DND-41 (cell line): ENCODE data around the gene JAZF1.

Experiments used
- ATAC-seq: fragments of 200-7000 bp; cut with Tn5 transposase; 3 replicates; pipeline ENCODE4 v1.9.1; 2021; ENCODE audit warnings: low read depth; ENCODE audit not compliant: insufficient read depth
- DNase-seq: peaks from one replicate; pipeline ENCODE4 v3.0.0-alpha.2; 2020
- H2AFZ ChIP-seq: 2 replicates; pipeline ENCODE4 v1.6.0; 2012; ENCODE audit warnings: low read depth, low read length
- H3K27ac ChIP-seq: 2 replicates; pipeline ENCODE4 v1.5.1; 2012; ENCODE audit warnings: low read length, inconsistent platforms
- H3K27me3 ChIP-seq: fragments of 200-600 bp; sonication (generic); 2 replicates; pipeline ENCODE4 v1.6.0; 2012; ENCODE audit warnings: low read length, mild to moderate bottlenecking, inconsistent platforms; ENCODE audit not compliant: insufficient read depth, poor library complexity
- H3K36me3 ChIP-seq: 2 replicates; pipeline ENCODE4 v1.5.1; 2012; ENCODE audit warnings: low read length, inconsistent platforms; ENCODE audit not compliant: insufficient read depth
- H3K4me1 ChIP-seq: 2 replicates; pipeline ENCODE4 v1.5.1; 2012; ENCODE audit warnings: mild to moderate bottlenecking, low read length; ENCODE audit not compliant: insufficient read depth
- H3K4me2 ChIP-seq: 2 replicates; pipeline ENCODE4 v1.6.0; 2012; ENCODE audit warnings: mild to moderate bottlenecking, moderate library complexity, low read length, inconsistent platforms; ENCODE audit not compliant: insufficient read depth
- H3K4me3 ChIP-seq, 2 experiments: fragments of 200-600 bp in 1 of 2; shearing (Covaris generic) in 1 of 2; 2 replicates each; pipeline ENCODE4 v1.5.1; 2012 to 2016; ENCODE audit warnings: inconsistent platforms in 2 of 2, low read length in 2 of 2, mild to moderate bottlenecking in 2 of 2, low read depth in 1 of 2, moderate library complexity in 1 of 2
- H3K79me2 ChIP-seq: 2 replicates; pipeline ENCODE4 v1.6.0; 2012; ENCODE audit warnings: low read length, inconsistent platforms; ENCODE audit not compliant: insufficient read depth
- H3K9ac ChIP-seq: 2 replicates; pipeline ENCODE4 v1.6.0; 2012; ENCODE audit warnings: low read depth, mild to moderate bottlenecking, inconsistent platforms, low read length, moderate library complexity
- H3K9me3 ChIP-seq: 2 replicates; pipeline ENCODE4 v1.5.1; 2012; ENCODE audit warnings: low read length, moderate library complexity, mild to moderate bottlenecking, inconsistent platforms; ENCODE audit not compliant: insufficient read depth, severe bottlenecking
- H4K20me1 ChIP-seq: 2 replicates; pipeline ENCODE4 v1.6.0; 2012; ENCODE audit warnings: low read length; ENCODE audit not compliant: insufficient read depth
- EZH2 ChIP-seq: IDR thresholded peaks from 3 replicates; pipeline ENCODE4 v1.6.1; 2012; ENCODE audit warnings: borderline replicate concordance, low read depth, mild to moderate bottlenecking, moderate library complexity, low read length, inconsistent platforms; ENCODE audit not compliant: severe bottlenecking
- TF ChIP-seq, protein P1 (sequence below): IDR thresholded peaks from 2 replicates; pipeline ENCODE4 v1.5.1; 2012; ENCODE audit warnings: borderline replicate concordance, low read length, moderate library complexity, mild to moderate bottlenecking; ENCODE audit not compliant: poor library complexity, severe bottlenecking; ENCODE audit errors: extremely low read depth

The JAZF1 gene

DNA sequence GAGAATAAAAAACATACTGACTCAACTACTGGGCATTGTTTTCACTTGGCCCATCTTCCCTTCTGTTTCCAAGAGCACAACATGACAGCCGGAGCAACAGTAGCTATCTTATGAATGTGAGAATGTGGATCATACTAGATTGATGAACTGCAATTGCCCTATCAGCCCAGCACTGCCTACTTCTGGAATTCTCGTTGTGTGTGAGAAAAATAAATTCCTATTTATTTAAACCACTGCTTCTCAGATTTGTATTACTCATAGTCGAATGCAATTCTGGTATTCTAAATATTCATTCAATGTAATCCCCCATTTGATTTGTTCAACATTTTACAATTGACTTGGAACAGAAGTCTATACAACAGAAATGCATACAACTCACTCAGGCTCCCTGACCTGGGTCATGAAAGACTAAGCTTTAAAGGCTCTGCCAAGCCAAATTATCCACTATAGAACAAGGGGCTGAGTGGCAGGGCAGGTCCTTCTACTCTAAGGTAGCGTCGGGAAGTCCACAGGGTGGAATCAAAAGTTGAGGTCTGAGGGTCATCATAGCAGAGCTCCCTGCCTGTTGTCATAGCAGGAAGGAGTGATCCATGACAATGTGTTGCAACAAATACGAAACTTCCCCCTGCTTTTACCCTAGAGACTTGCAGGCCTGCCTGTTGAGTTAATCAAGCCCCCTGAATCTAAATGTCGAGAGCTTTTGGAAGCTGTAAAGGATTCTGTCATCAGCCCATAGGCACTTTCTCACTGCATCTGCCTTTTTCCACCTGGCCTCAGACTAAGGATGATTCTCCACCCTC is 12.4 kb upstream of the JAZF1 start:
- no peak for ATAC-seq
- no peak for DNase-seq
- TF ChIP-seq, protein P1, sequence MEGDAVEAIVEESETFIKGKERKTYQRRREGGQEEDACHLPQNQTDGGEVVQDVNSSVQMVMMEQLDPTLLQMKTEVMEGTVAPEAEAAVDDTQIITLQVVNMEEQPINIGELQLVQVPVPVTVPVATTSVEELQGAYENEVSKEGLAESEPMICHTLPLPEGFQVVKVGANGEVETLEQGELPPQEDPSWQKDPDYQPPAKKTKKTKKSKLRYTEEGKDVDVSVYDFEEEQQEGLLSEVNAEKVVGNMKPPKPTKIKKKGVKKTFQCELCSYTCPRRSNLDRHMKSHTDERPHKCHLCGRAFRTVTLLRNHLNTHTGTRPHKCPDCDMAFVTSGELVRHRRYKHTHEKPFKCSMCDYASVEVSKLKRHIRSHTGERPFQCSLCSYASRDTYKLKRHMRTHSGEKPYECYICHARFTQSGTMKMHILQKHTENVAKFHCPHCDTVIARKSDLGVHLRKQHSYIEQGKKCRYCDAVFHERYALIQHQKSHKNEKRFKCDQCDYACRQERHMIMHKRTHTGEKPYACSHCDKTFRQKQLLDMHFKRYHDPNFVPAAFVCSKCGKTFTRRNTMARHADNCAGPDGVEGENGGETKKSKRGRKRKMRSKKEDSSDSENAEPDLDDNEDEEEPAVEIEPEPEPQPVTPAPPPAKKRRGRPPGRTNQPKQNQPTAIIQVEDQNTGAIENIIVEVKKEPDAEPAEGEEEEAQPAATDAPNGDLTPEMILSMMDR, result no peak
- no peak for TF ChIP-seq EZH2
- H3K27me3 ChIP-seq, result peaks cover 19% of the 10 kb centered on the region
- no peak overlapping the region for H3K27ac ChIP-seq
- H3K9me3 ChIP-seq, result no peaks in the 10 kb centered on the region
- no peak overlapping the region for H3K4me2 ChIP-seq
- no peaks in the 10 kb centered on the region for H3K4me1 ChIP-seq
- H3K9ac ChIP-seq, result no peak overlapping the region
- no peaks in the 10 kb centered on the region for H4K20me1 ChIP-seq
- no peak overlapping the region for H2AFZ ChIP-seq
- H3K4me3 ChIP-seq, result no peak overlapping the region
- no peaks in the 10 kb centered on the region for H3K36me3 ChIP-seq
- H3K79me2 ChIP-seq, result no peaks in the 10 kb centered on the region

DNA sequence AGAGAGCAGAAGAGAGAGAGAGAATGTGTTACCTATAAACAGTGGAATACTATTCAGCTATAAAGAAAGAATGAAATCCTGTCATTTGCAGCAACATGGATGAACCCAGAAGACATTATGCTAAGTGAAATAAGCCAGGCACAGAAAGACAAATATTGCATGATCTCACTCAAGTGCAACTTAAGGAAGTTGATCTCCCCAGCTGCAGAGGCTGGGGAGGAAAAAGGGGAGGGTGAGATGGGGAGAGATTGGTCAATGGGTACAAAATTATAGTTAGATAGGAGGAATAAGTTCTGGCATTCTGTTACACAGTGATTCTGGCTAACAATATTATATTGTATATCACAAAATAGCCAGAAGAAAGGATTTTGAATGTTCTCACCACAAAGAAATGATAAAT is 11.2 kb upstream of the JAZF1 start:
- Histone ChIP-seq H3K4me2 (no peak overlapping the region), H3K4me1 (no peaks in the 10 kb centered on the region), H3K27ac (no peak overlapping the region), H3K36me3 (no peaks in the 10 kb centered on the region), H3K27me3 (peaks cover 23% of the 10 kb centered on the region), H3K9ac (no peak overlapping the region), H3K4me3 (no peak overlapping the region), H4K20me1 (no peaks in the 10 kb centered on the region), H3K79me2 (no peaks in the 10 kb centered on the region), H2AFZ (no peak overlapping the region), H3K9me3 (no peaks in the 10 kb centered on the region)
- no peak for ATAC-seq
- TF ChIP-seq, protein P1, result no peak
- no peak for TF ChIP-seq EZH2
- no peak for DNase-seq

DNA sequence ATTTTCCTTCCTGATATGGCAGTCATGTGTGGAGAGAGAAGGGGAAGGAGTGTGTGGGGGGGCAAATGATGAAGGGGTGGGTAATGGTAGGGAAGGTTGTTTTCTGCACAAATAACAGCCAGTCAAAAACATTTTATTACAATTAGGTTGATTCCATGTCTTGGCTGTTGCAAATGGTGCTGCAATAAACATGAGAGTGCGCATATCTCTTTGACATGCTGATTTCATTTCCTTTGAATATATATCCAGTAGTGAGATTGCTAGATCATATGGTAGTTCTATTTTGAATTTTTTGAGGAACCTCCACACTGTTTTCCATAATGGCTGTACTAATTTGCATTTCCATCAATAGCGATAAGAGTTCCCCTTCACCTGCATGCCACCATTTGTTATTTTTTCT is 10.6 kb upstream of the JAZF1 start:
- TF ChIP-seq, protein P1, result no peak
- Histone ChIP-seq H3K27ac (no peak overlapping the region), H2AFZ (no peak overlapping the region), H3K4me1 (no peaks in the 10 kb centered on the region), H3K27me3 (peaks cover 23% of the 10 kb centered on the region), H3K4me2 (no peak overlapping the region), H4K20me1 (no peaks in the 10 kb centered on the region), H3K9ac (no peak overlapping the region), H3K36me3 (no peaks in the 10 kb centered on the region), H3K4me3 (no peak overlapping the region), H3K79me2 (no peaks in the 10 kb centered on the region), H3K9me3 (no peaks in the 10 kb centered on the region)
- ATAC-seq (no peak), DNase-seq (no peak)
